WI38 (cell line): ENCODE data around the gene NCBP3.

Experiments
- H3K4me3 ChIP-seq: 2 replicates; pipeline ENCODE4 v1.5.1; 2011; ENCODE audit warnings: low read depth, mild to moderate bottlenecking, control low read depth, low read length
- TF ChIP-seq, protein P1 (sequence below): IDR thresholded peaks from 2 replicates; pipeline ENCODE4 v1.5.1; 2012; ENCODE audit warnings: low read depth, mild to moderate bottlenecking, control low read depth, low read length

NCBP3 gene

DNA sequence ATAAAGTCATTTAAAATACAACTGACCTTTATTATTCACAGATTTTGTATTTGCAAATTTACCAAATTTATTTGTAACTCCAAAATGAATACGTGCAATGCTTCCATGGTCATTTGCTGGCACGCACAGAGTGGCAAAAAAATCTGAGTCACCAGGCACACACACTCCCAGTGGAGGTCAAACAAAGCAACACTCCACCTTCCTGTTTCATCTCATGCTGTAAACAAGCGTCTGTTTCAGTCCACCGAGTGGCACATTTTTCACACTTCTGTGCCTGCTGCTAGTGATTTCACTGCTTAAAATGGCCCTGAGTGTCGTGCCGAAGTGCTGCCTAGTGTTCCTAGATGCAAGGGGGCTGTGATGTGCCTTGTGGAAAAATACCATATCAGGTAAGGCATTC is 27.3 kb downstream of the NCBP3 start:
- no peak overlapping the region for H3K4me3 ChIP-seq
- TF ChIP-seq, protein P1, sequence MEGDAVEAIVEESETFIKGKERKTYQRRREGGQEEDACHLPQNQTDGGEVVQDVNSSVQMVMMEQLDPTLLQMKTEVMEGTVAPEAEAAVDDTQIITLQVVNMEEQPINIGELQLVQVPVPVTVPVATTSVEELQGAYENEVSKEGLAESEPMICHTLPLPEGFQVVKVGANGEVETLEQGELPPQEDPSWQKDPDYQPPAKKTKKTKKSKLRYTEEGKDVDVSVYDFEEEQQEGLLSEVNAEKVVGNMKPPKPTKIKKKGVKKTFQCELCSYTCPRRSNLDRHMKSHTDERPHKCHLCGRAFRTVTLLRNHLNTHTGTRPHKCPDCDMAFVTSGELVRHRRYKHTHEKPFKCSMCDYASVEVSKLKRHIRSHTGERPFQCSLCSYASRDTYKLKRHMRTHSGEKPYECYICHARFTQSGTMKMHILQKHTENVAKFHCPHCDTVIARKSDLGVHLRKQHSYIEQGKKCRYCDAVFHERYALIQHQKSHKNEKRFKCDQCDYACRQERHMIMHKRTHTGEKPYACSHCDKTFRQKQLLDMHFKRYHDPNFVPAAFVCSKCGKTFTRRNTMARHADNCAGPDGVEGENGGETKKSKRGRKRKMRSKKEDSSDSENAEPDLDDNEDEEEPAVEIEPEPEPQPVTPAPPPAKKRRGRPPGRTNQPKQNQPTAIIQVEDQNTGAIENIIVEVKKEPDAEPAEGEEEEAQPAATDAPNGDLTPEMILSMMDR = no peak

DNA sequence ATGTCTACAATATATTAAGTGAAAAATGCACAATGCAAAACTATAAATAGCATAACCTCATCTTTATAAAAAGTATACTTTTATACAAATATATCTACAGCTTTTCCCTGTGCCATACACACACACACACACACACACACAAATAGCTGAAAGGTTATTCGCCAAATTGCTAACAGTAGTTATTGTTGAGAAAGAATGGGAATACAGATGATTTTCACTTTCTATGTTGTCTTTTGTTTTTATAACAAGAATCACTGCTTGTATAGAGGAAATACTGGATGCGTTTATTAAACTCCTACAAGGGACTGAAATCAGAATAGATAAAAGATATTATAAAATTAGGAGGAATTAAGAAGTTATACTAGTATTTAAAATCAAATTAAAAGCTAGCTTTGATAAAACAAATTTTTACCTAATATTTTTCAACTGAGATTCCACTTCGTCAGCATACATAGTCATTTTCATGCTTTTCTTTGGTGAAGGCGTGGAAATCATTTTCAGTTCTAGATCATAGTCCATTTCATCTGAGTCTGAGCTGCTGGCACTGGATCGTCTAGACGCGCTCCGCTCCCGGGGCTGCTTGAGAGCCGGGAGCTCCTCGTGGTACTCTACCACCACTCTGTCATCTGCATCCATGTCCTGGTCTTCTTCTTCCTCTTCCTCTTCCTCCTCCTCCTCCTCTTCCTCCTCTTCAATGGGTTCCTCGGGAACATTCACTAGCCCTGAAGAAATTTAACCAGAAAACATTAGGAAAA is 28.0 kb downstream of the NCBP3 start:
- H3K4me3 ChIP-seq = no peak overlapping the region
- TF ChIP-seq, protein P1 = no peak

DNA sequence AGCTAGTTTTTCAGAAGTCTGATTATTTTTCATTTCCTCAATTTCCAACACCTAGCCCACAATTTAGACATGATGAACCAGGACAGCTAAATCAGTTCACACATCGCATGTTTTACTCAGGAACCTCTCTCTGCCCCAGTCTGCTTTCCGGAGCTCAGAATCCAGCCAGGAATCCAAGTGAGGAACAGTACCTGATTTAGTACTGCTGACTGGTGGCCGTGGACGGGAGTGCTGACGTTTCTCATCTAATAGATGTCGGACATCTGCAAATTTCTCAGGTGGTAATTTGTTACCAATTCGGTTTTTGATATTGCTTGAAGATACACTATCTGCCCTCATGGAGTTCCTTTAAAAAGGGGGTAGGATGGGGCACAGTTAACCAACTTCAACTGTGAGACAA is 30.1 kb downstream of the NCBP3 start:
- H3K4me3 ChIP-seq = no peak overlapping the region
- TF ChIP-seq, protein P1 = no peak

DNA sequence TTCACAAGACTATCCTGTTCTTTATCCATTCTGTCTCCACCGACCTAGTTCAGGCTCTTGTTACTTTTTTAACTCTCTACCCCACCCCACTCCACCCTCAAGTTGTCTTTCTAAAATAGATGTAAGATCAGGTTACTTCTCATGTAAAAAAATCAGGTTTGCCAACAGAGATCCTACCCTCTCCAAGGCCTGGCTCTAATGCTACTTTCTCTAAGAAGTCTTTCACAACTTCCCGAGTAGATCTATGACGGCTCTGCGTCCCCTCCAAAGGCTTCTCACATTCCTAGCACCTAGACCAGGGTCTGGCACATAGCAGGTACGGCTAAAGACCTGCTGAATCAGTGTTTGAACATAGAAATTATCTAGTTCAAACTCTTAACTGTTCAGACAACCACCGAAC is 30.9 kb downstream of the NCBP3 start:
- H3K4me3 ChIP-seq = no peak overlapping the region
- TF ChIP-seq, protein P1 = no peak

DNA sequence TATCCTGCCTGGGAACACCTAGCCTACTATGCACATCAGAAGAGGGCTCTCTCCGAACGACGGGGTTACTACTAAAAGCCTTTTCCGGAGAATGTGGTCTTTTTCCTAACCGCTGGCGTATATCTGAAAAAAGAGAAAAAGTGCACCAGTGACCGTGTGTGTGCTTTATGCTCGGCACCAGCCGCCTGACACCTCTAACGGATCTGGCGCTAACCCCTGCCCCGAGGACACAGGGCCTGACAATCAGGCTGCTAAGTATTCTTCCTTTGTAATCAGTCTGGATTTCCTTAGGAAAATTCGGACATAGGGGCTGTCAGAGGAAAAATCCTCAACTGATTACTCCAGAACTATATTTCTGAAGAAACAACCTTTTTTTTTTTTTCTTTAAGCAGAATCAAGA is 31.7 kb downstream of the NCBP3 start:
- no peak overlapping the region for H3K4me3 ChIP-seq
- TF ChIP-seq, protein P1 = no peak

DNA sequence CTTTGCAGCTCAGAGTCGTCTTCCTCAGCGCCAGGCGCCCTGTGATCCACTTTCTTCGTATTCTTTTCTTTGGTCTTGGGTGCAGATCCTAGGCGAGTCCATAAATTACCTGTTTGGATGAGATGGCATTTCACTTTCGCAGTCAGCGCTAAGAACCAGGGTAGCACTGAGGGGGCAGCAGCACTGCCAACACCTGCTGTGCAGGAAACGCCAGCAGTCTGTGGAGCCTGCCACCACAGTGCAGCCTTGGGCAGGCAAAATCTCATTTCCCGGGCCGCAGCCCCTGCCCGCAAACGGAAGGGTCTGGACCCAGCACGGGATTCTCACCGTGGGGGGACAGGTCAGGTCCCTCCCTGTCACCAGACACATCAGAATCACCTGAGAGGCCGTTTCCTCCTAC is 32.9 kb downstream of the NCBP3 start:
- H3K4me3 ChIP-seq = no peak overlapping the region
- TF ChIP-seq, protein P1 = no peak

DNA sequence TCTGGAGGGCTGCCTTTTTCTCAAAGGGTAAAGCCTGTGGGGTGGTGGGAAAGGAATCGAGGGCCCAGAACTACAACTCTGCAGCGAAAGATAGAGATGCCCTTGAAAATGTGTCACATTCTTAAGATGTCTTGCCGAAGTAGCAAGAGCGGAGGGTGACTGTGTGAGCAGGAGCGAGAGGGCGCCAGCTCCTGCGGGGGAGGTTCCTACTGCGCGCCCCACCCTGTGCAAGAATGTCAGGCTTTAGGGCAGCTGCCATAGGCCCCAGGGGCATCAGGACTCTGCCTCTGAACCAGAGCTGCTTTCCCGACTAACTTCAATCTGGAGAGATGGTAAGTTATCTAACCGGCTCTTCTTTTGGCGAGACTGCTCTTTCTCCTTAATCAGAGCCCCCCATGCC is 33.3 kb downstream of the NCBP3 start:
- H3K4me3 ChIP-seq = no peak overlapping the region
- TF ChIP-seq, protein P1 = no peak
